ENCODE results near the gene PFN3.

The PFN3 gene

GRCh38 chr5:177399997-177400868 lies at the start of gene PFN3:
TSS of gene PFN3 (minus strand) at chr5:177400661. CDS start at chr5:177400576, 85 bp downstream.
- DNase-seq = no peak

GRCh38 chr5:177449140-177450061 lies 48.9 kb upstream of the PFN3 start:
- DNase-seq = no peak

- DNase-seq = no peak
Observed at GRCh38 chr5:177448244-177448950, 47.9 kb upstream of the PFN3 start.

GRCh38 chr5:177447611-177448243 lies 47.3 kb upstream of the PFN3 start:
- peak; percentile 29 for DNase-seq

GRCh38 chr5:177447066-177447610 lies 46.7 kb upstream of the PFN3 start:
- peak; percentile 80 for DNase-seq

GRCh38 chr5:177446200-177447065 lies 46.0 kb upstream of the PFN3 start, which contains the start of gene PRR7:
TSS of gene PRR7 (plus strand) at chr5:177446814. CDS start at chr5:177455068, 8,254 bp downstream.
- peak; percentile 81 for DNase-seq

GRCh38 chr5:177445917-177446199 lies 45.4 kb upstream of the PFN3 start:
- no peak for DNase-seq

- DNase-seq = peak; percentile 46
Observed at GRCh38 chr5:177445052-177445916, 44.8 kb upstream of the PFN3 start.

GRCh38 chr5:177444106-177445051 lies 43.9 kb upstream of the PFN3 start:
- peak; percentile 33 for DNase-seq

GRCh38 chr5:177443144-177443983 lies 42.9 kb upstream of the PFN3 start:
- no peak for DNase-seq

GRCh38 chr5:177442066-177442826 lies 41.8 kb upstream of the PFN3 start:
- DNase-seq = no peak

GRCh38 chr5:177440990-177441780 lies 40.7 kb upstream of the PFN3 start:
- DNase-seq = no peak

- peak; percentile 44 for DNase-seq
Observed at GRCh38 chr5:177440211-177440989, 39.9 kb upstream of the PFN3 start.

- no peak for DNase-seq
Observed at GRCh38 chr5:177439518-177440053, 39.1 kb upstream of the PFN3 start.

GRCh38 chr5:177438468-177438867 lies 38.0 kb upstream of the PFN3 start:
- DNase-seq = no peak
